HUES48 (cell line): ENCODE data around the gene NUDT21.
"Not testable (repeated sequence)": the region's sequence is repeated elsewhere in the genome, so short reads cannot be mapped to it uniquely, and the experiment has no call there.

Experiments
- H3K27ac ChIP-seq: one replicate; pipeline ENCODE4 v1.7.0; 2013; ENCODE audit warnings: low read depth, low read length, inconsistent platforms
- H3K27me3 ChIP-seq: 2 replicates; pipeline ENCODE4 v1.6.1; 2013; ENCODE audit warnings: mild to moderate bottlenecking, low read length; ENCODE audit not compliant: control insufficient read depth, insufficient read depth
- H3K36me3 ChIP-seq: 2 replicates; pipeline ENCODE4 v1.6.1; 2013; ENCODE audit warnings: low read length; ENCODE audit not compliant: control insufficient read depth, insufficient read depth
- H3K4me1 ChIP-seq: 2 replicates; pipeline ENCODE4 v1.6.1; 2013; ENCODE audit warnings: mild to moderate bottlenecking, low read length; ENCODE audit not compliant: control insufficient read depth, insufficient read depth
- H3K4me3 ChIP-seq: 2 replicates; pipeline ENCODE4 v1.5.1; 2013; ENCODE audit warnings: mild to moderate bottlenecking, low read depth, low read length
- H3K9ac ChIP-seq: 2 replicates; pipeline ENCODE4 v1.6.1; 2013; ENCODE audit warnings: mild to moderate bottlenecking, low read depth, low read length, moderate library complexity
- H3K9me3 ChIP-seq: 2 replicates; pipeline ENCODE4 v1.6.1; 2013; ENCODE audit warnings: low read length; ENCODE audit not compliant: control insufficient read depth, insufficient read depth

NUDT21 gene

DNA sequence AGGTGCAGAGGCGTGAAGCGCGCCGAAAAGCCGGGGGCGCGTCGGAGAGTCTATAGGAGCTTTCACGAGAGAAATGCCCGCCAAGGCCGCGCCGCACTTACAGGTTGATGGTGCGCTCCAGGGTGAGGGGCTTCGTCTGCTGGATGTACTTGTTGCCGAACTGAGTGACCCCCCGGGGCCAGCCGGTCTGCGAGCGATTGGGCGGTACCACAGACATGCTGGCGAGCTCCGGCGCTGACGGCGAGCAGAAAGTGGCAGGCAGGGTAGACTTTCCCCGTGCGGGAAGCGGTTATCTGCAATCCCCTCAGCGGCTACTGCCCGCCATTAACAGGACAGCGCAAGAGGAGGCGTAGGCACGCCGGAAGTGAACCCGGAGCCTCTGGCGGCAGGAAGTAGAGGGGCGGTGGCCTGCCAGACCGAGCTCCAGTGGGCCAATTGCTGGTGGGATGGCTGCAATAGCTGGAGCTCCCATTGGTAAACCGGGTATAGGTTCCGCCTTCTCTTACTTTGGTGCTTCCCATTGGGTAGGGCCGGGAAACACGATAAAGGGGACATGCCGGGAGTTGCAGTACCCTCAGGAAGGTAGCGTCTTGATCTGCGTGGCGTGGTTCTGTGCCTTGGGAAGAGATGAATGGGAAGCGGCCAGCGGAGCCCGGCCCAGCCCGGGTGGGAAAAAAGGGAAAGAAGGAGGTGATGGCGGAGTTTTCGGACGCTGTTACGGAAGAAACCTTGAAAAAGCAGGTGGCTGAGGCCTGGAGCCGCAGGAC is at the start of gene NUDT21, which contains the start of gene OGFOD1:
TSS of gene NUDT21 (minus strand) at position 347 of the 767 bp plus-strand sequence. CDS start at position 217, 130 bp downstream.
TSS of gene OGFOD1 (plus strand) at position 569 of the 767 bp plus-strand sequence. CDS start at position 628, 59 bp downstream.
- Histone ChIP-seq H3K4me1 (peaks cover 15% of the 10 kb centered on the region), H3K9me3 (no peaks in the 10 kb centered on the region), H3K9ac (peak within 1 kb of the TSS; percentile 81), H3K36me3 (peaks cover 49% of the 10 kb centered on the region), H3K27me3 (no peaks in the 10 kb centered on the region), H3K27ac (peak within 1 kb of the TSS; percentile 84), H3K4me3 (peak within 1 kb of the TSS; percentile 91)

DNA sequence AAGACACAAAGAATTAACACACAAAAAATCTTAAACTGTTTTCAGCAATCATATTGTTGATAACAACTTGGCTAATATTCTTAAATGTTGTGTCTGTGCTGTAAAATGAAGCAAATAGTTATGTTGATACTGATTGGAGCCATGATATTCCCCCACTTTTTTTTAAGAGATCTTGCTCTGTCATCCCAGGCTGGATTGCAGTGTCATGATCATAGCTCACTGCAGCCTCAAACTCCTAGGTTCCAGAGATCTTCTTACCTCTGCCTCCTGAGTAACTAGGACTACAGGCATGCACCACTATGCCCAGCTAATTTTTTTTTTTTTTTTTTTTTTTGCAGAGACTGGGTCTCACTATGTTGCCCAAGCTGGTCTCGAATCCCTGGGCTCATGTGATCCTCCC is 42.7 kb upstream of the NUDT21 start:
- H3K36me3 ChIP-seq, result peaks cover 18% of the 10 kb centered on the region
- no peaks in the 10 kb centered on the region for H3K9me3 ChIP-seq

DNA sequence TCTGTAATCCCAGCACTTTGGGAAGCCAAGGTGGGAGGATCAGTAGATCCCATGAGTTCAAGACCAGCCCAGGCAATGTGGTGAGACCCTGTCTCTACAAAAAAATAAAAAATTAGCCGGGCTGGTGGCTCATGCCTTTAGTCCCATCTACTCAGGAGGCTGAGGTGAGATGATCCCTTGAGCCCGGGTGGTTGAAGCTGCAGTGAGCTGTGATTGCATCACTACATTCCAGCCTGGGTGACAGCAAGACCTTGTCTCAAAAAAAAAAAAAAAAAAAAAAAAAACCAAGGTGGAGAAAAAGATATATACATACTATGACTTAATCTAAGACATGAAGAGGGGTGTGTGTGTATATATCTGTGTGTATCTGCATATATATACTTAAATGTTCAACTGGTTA is 42.0 kb upstream of the NUDT21 start:
- Histone ChIP-seq H3K4me3 (no peak overlapping the region), H3K36me3 (peaks cover 11% of the 10 kb centered on the region), H3K4me1 (no peaks in the 10 kb centered on the region), H3K9me3 (no peaks in the 10 kb centered on the region), H3K27me3 (no peaks in the 10 kb centered on the region), H3K27ac (no peak overlapping the region), H3K9ac (no peak overlapping the region)

More for the DNA sequence above, 42.7 kb upstream of the NUDT21 start:
- no peak overlapping the region for H3K4me3 ChIP-seq
- H3K4me1 ChIP-seq, result no peaks in the 10 kb centered on the region
- H3K27me3 ChIP-seq, result no peaks in the 10 kb centered on the region
- no peak overlapping the region for H3K9ac ChIP-seq
- no peak overlapping the region for H3K27ac ChIP-seq

DNA sequence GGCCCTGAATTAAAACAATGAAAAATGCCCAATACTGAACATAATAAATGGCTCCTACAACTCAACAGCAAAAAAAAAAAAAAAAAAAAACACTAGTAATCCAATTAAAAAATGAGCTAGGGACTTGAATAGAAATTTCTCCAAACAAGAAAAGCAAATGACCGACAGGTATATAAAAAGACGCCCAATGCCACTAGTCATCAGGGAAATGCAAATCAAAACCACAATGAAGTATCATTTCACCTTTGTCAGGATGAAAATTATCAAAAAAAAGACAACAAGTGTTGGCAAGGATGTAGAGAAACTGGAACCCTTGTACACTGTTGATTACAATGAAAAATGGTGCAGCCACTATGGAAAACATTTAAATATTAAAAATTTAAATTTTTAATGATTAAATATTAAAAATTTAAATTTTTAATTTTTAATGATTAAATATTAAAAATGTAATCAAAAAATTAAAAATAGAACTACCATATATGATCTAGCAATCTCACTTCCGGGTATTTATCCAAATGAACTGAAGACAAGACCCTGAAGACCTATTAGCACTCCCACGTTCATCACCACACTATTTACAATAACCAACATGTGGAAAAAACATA is 40.6 kb upstream of the NUDT21 start:
- Histone ChIP-seq H3K27me3 (no peaks in the 10 kb centered on the region), H3K27ac (no peak overlapping the region), H3K36me3 (peaks cover 1% of the 10 kb centered on the region; the same call in 1 of the 2 replicates), H3K4me1 (no peaks in the 10 kb centered on the region), H3K9me3 (no peaks in the 10 kb centered on the region), H3K4me3 (no peak overlapping the region), H3K9ac (no peak overlapping the region)

DNA sequence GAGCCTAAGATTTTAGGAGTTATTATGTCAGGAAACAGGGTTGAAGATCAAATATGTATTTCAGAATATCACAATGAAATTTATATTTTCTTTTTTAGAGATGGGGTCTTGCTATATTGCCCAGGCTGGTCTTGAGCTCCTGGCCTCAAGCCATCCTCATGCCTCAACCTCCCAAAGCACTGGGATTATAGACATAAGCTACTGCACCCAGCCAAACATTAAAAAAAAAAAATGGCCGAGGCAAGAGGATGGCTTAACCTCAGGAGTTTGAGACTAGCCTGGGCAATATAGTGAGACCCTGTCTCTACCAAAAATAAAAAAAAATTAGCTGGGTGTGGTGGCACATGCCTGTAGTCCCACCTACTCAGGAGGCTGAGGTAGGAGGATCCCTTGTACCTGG is 37.7 kb upstream of the NUDT21 start:
- H3K4me3 ChIP-seq, H3K36me3 ChIP-seq, H3K4me1 ChIP-seq, H3K27ac ChIP-seq, H3K9ac ChIP-seq, H3K9me3 ChIP-seq, H3K27me3 ChIP-seq: not testable (repeated sequence)

DNA sequence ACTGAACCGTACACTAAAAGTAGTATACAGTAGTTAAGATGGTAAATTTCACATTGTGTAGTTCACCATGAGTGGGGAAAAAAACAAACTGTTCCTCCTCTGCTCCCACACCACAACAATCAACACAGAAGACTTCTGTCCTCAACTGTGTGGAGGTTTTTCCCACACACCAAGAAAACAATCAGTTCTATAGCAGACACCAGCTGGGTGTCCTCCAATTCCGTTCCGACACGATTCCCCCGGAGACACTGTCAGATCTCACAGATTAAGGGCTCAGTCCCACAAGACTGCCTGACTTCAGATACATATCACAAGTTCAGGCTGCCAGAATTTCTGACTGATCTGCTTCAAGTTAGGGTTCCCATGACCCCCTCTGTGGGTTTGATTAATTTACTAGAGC is 36.9 kb upstream of the NUDT21 start:
- H3K27ac ChIP-seq, result no peak overlapping the region
- no peaks in the 10 kb centered on the region for H3K4me1 ChIP-seq
- H3K36me3 ChIP-seq, result peaks cover 7% of the 10 kb centered on the region; the same call in 1 of the 2 replicates

DNA sequence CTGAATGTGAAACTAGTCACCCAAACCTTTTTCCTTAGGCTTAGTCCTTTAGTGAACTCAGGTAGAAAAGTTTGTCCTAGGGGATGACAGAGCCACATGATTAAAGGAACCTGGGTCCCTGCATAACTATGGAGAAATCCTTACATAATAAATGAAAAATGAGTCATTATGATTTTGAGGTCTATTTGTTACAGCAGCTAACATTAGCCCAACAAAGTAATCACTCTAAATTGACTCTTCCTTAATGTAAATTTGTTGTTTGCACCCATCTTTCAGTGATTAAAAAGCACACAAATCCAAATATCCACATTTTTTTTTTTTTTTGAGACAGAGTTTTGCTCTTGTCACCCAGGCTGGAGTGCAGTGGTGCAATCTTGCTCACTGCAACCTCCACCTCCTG is 32.3 kb upstream of the NUDT21 start:
- H3K4me1 ChIP-seq, result no peaks in the 10 kb centered on the region
- H3K9me3 ChIP-seq, result no peaks in the 10 kb centered on the region
- H3K27me3 ChIP-seq, result no peaks in the 10 kb centered on the region
- no peak overlapping the region for H3K27ac ChIP-seq
- H3K36me3 ChIP-seq, result peaks cover 14% of the 10 kb centered on the region
- no peak overlapping the region for H3K9ac ChIP-seq
- no peak overlapping the region for H3K4me3 ChIP-seq

More for the DNA sequence above, 36.9 kb upstream of the NUDT21 start:
- no peaks in the 10 kb centered on the region for H3K27me3 ChIP-seq
- no peak overlapping the region for H3K4me3 ChIP-seq
- no peak overlapping the region for H3K9ac ChIP-seq
- no peaks in the 10 kb centered on the region for H3K9me3 ChIP-seq

DNA sequence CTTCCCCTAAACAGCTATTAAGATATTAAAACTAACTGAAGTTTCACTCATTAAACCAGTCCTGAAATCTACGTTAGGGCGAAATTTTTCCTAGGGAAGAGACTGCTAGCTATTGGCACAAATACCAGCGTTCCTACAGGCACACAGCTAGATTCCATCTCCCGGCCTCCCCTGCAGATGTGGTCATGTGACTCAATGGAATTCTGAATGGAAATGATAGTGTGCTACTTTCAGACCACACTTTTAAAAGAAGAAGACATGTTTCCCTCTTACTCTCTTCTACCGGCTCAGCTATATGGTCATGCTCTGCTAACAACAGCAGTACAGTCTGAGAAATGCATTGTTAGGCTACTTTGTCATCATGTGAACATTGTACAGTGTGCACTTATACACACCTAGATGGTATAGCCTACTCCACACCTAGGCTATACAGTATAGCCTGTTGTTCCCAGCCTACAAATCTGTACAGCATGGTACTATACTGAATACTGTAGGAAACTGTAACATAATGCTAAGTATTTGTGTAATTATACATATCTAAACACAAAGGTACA is 31.6 kb upstream of the NUDT21 start:
- Histone ChIP-seq H3K4me3 (no peak overlapping the region), H3K4me1 (no peaks in the 10 kb centered on the region), H3K9me3 (no peaks in the 10 kb centered on the region), H3K27me3 (no peaks in the 10 kb centered on the region), H3K27ac (no peak overlapping the region), H3K36me3 (peaks cover 19% of the 10 kb centered on the region), H3K9ac (no peak overlapping the region)

DNA sequence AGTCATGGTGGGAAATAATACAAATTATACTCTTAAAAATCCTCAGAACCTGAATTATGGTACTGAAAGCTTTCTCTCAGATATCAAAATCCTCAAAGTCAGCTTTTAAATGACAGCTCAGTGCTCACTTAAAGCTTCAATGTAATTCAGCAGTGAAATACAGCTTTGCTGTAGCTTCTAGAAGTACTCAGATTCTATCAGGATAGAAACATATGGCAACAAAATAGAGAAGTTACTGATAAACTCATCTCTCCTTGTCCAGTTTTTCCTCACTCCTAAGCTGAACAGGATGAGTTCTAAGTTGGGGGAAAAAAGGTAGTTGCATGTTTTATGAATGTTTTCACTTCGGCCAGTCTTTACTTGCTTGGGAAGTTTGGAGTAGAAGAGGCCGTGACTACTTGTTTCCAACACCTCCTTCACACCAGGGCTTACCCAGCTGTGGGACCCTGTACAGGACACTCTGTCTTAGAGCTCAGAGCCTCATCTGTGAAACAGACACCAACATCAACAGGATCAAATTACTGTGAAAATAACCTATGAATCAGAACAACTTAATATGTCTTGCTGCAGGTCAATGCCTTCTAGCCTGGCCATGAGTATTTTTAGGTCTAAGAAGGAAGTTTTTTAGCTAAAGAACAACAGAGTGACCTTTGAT is 30.5 kb upstream of the NUDT21 start:
- no peak overlapping the region for H3K9ac ChIP-seq
- H3K36me3 ChIP-seq, result peaks cover 29% of the 10 kb centered on the region
- no peak overlapping the region for H3K27ac ChIP-seq
- H3K9me3 ChIP-seq, result no peaks in the 10 kb centered on the region
- no peaks in the 10 kb centered on the region for H3K4me1 ChIP-seq
- no peaks in the 10 kb centered on the region for H3K27me3 ChIP-seq
- H3K4me3 ChIP-seq, result no peak overlapping the region

DNA sequence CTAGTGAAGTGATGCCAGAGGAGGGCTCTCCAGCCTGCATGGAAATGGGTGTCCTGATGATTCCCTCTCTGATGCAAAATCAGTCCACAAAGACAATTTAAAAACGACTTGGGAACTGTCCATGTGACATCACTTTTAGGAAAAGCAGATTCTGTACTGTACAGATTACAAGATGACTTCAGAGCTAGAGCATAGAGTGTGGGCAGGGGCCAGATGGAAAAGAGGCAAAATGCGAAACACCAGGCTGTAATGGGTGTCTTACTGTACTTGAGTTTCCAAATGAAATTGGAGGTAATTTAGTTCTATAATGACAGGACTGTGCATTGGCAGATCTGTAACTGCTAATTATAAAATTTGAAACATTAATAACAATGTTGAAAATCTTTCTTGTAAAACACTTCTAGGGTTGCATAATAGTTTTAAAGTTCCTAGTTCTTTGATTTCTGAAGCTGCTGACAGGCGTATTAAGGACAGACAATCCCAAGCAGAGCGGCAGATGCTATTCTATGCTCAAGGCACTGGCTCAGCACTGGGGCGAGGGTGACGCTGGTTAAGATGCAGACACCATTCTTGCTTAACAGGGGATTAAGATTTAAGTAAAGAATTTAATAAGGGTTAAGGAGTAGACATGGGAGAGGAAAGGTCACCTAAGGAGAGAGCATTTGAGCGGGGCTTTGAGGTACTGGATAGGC is 29.8 kb upstream of the NUDT21 start:
- peaks cover 36% of the 10 kb centered on the region for H3K36me3 ChIP-seq
- H3K4me3 ChIP-seq, result no peak overlapping the region
- H3K9me3 ChIP-seq, result no peaks in the 10 kb centered on the region
- H3K27ac ChIP-seq, result no peak overlapping the region
- H3K9ac ChIP-seq, result no peak overlapping the region
- no peaks in the 10 kb centered on the region for H3K27me3 ChIP-seq
- H3K4me1 ChIP-seq, result no peaks in the 10 kb centered on the region
